ENCODE data around the gene MACROH2A1. TPM values are rescaled to one million over a fixed set of nuclear protein-coding genes. Genes with fewer than 3 reads are reported as not detected.
"Not testable (repeated sequence)": the region's sequence is repeated elsewhere in the genome, so short reads cannot be mapped to it uniquely, and the experiment has no call there.

The MACROH2A1 gene
- total and polyA plus RNA-seq, 2 donors (not counting 1 experiment from before 2014, with no cell fraction given) = 95.6 to 191 TPM

DNA sequence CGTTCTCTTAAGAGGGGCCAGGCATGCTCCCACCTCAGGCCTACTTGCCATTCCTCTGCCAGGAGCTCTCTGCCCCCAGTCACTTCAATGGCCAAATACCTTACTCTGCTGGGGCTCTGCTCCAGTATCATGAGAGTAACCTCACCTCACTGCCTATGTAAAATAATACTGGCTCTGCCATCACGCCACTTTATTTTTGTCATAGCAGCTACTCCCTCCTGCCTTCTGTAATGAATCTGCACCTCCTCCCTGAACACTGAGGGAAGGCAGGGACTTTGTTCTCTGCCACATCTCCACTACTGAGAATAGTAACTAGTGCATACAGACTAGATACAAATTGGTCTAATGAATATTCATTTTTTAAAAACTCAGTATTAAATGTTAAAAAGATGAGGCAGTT is 33.8 kb downstream of the MACROH2A1 start:
- Histone ChIP-seq H3K4me1 (ENCODE audit: control insufficient read depth, extremely low read depth, insufficient read depth, low read length) (peaks cover 15% of the 10 kb centered on the region), H4K20me1 (ENCODE audit: control insufficient read depth, extremely low read depth, insufficient read depth, low read length) (no peaks in the 10 kb centered on the region), H3K27me3 (ENCODE audit: control insufficient read depth, insufficient read depth, low read length) (no peaks in the 10 kb centered on the region), H3K9me3 (ENCODE audit: control insufficient read depth, insufficient read depth, low read depth, low read length) (no peaks in the 10 kb centered on the region), H3K4me3 (replicated peaks in 1 of 4; ENCODE audit: control extremely low read depth in 1 of 4, insufficient read depth in 1 of 4, low read depth in 3 of 4, low read length in 4 of 4) (no peak overlapping the region), H3K27ac (ENCODE audit: insufficient read depth, low read length) (no peak overlapping the region), H3K36me3 (ENCODE audit: control insufficient read depth, insufficient read depth, low read length) (peaks cover 19% of the 10 kb centered on the region), H3K4me2 (ENCODE audit: extremely low read depth, insufficient read depth, low read length) (no peak overlapping the region), H2AFZ (ENCODE audit: low read length) (no peak overlapping the region), H3K79me2 (ENCODE audit: control insufficient read depth, insufficient read depth, low read length) (peaks cover 15% of the 10 kb centered on the region), H3K9ac (ENCODE audit: insufficient read depth, low read length) (no peak overlapping the region)
- DNase-seq (ENCODE audit: low read depth in 2 of 2) = no peak
- TF ChIP-seq EZH2 (IDR thresholded peaks at IDR 0.05; ENCODE audit: low read length, missing control alignments) = no peak
- TF ChIP-seq, protein P1, sequence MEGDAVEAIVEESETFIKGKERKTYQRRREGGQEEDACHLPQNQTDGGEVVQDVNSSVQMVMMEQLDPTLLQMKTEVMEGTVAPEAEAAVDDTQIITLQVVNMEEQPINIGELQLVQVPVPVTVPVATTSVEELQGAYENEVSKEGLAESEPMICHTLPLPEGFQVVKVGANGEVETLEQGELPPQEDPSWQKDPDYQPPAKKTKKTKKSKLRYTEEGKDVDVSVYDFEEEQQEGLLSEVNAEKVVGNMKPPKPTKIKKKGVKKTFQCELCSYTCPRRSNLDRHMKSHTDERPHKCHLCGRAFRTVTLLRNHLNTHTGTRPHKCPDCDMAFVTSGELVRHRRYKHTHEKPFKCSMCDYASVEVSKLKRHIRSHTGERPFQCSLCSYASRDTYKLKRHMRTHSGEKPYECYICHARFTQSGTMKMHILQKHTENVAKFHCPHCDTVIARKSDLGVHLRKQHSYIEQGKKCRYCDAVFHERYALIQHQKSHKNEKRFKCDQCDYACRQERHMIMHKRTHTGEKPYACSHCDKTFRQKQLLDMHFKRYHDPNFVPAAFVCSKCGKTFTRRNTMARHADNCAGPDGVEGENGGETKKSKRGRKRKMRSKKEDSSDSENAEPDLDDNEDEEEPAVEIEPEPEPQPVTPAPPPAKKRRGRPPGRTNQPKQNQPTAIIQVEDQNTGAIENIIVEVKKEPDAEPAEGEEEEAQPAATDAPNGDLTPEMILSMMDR (conservative IDR thresholded peaks at IDR 0.05 in 1 of 2, IDR thresholded peaks at IDR 0.05 in 1 of 2; ENCODE audit: low read depth in 1 of 2, low read length in 2 of 2) = no peak

DNA sequence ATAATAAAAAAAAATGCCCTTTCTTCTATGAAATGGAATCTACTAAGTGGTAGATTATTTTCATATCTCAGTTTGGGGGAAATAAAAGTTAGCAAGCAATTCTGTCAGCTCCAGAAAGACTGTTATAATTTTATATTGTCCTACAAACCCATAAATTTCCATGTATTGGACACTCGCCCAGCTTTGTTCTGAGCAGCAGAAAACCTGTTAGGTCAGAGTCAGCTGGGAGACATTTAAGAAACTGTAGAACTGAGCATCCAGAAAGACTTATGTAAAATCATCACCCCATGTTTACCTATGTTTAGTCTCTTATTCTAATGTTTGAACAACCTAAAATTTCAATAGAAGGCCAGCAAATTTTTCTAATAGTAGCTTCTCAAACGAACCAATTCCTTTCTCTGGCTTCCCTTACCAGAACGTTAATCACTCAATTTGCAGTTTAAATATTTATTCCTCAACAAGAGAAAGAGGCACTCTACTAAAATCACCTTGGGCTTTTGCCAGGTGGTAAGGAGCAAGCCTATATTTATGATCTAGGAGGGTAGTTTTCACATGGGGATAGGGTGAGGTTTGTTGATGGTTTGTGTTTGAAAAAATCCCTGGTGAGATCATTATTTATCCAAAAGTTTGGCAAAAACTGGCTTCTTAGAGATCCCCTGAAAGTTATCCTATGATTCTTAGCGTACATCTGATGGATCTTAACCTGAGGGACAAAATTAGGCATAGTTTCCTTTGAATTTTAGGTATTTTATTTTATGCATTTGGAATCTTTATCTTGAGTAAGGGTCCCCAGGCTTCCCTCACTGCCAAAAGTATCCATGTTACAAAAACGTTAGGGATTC is 34.4 kb downstream of the MACROH2A1 start:
- Histone ChIP-seq H4K20me1 (ENCODE audit: control insufficient read depth, extremely low read depth, insufficient read depth, low read length) (no peaks in the 10 kb centered on the region), H3K79me2 (ENCODE audit: control insufficient read depth, insufficient read depth, low read length) (peaks cover 10% of the 10 kb centered on the region), H3K27me3 (ENCODE audit: control insufficient read depth, insufficient read depth, low read length) (no peaks in the 10 kb centered on the region), H3K9ac (ENCODE audit: insufficient read depth, low read length) (no peak overlapping the region), H3K4me2 (ENCODE audit: extremely low read depth, insufficient read depth, low read length) (no peak overlapping the region), H3K4me3 (replicated peaks in 1 of 4; ENCODE audit: control extremely low read depth in 1 of 4, insufficient read depth in 1 of 4, low read depth in 3 of 4, low read length in 4 of 4) (no peak overlapping the region), H3K27ac (ENCODE audit: insufficient read depth, low read length) (no peak overlapping the region), H3K4me1 (ENCODE audit: control insufficient read depth, extremely low read depth, insufficient read depth, low read length) (peaks cover 13% of the 10 kb centered on the region), H3K36me3 (ENCODE audit: control insufficient read depth, insufficient read depth, low read length) (peaks cover 16% of the 10 kb centered on the region), H2AFZ (ENCODE audit: low read length) (no peak overlapping the region), H3K9me3 (ENCODE audit: control insufficient read depth, insufficient read depth, low read depth, low read length) (no peaks in the 10 kb centered on the region)
- TF ChIP-seq, protein P1 (conservative IDR thresholded peaks at IDR 0.05 in 1 of 2, IDR thresholded peaks at IDR 0.05 in 1 of 2; ENCODE audit: low read depth in 1 of 2, low read length in 2 of 2) = no peak
- TF ChIP-seq EZH2 (IDR thresholded peaks at IDR 0.05; ENCODE audit: low read length, missing control alignments) = no peak
- DNase-seq (ENCODE audit: low read depth in 2 of 2) = no peak

DNA sequence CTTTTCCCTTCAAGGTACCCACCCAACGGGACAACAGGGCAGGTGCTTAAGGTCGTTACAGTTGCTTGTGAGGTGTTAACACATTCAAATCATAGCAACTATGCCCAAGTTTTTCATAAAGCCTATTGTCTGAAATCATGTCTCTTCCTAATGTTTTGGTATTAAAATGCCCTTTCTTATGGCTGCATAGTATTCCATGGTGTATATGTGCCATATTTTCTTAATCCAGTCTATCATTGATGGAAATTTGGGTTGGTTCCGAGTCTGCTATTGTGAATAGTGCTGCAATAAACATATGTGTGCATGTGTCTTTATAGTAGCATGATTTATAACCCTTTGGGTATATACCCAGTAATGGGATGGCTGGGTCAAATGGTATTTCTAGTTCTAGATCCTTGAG is 35.7 kb downstream of the MACROH2A1 start:
- not testable (repeated sequence) for H4K20me1 ChIP-seq (ENCODE audit: control insufficient read depth, extremely low read depth, insufficient read depth, low read length); H3K79me2 ChIP-seq (ENCODE audit: control insufficient read depth, insufficient read depth, low read length)

More for the DNA sequence above, 35.7 kb downstream of the MACROH2A1 start:
- not testable (repeated sequence) for H3K4me2 ChIP-seq (ENCODE audit: extremely low read depth, insufficient read depth, low read length); H3K9me3 ChIP-seq (ENCODE audit: control insufficient read depth, insufficient read depth, low read depth, low read length); H3K27ac ChIP-seq (ENCODE audit: insufficient read depth, low read length); H3K27me3 ChIP-seq (ENCODE audit: control insufficient read depth, insufficient read depth, low read length); DNase-seq (ENCODE audit: low read depth in 2 of 2); H2AFZ ChIP-seq (ENCODE audit: low read length); H3K9ac ChIP-seq (ENCODE audit: insufficient read depth, low read length); H3K4me3 ChIP-seq (replicated peaks in 1 of 4; ENCODE audit: control extremely low read depth in 1 of 4, insufficient read depth in 1 of 4, low read depth in 3 of 4, low read length in 4 of 4)
- Histone ChIP-seq H3K4me1 (ENCODE audit: control insufficient read depth, extremely low read depth, insufficient read depth, low read length) (peaks cover 13% of the 10 kb centered on the region), H3K36me3 (ENCODE audit: control insufficient read depth, insufficient read depth, low read length) (peaks cover 10% of the 10 kb centered on the region)
